Measurements from ENCODE around the gene RRN3. TPM values are rescaled to one million over a fixed set of nuclear protein-coding genes. Genes with fewer than 3 reads are reported as not detected.
"Not testable (repeated sequence)": the region's sequence is repeated elsewhere in the genome, so short reads cannot be mapped to it uniquely, and the experiment has no call there.

RRN3 gene
- polyA plus RNA-seq, 1 donor (not counting 4 experiments of a cell fraction or from before 2014, with no cell fraction given) = 60.3 TPM

DNA sequence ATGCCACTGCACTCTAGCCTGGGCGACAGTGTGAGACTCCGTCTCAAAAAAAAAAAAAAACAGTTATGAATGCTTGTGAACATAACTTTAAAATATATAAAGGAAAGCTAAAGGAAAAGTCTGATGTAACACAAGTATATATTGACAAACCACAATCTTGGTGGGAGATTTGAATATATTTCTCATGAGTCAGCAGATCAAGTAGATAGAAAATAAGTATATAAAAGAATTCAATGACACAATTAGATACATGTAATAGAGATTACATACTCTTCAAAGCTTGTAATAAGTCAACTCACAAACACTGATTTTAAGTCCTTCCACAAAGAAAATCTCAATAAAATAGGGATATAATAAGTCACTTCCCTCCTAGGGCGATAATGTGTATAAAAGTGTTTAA lies 78.4 kb downstream of the RRN3 start:
- DNase-seq (ENCODE audit: low read depth, low spot score); H3K79me2 ChIP-seq (ENCODE audit: control insufficient read depth, insufficient read depth, low read length); H3K4me3 ChIP-seq (ENCODE audit: control insufficient read depth in 2 of 3, extremely low read depth in 1 of 3, insufficient read depth in 2 of 3, low read depth in 1 of 3, low read length in 3 of 3); H3K9me1 ChIP-seq (ENCODE audit: control insufficient read depth, extremely low read depth, insufficient read depth, low read length); H3K27me3 ChIP-seq (ENCODE audit: control insufficient read depth, extremely low read depth, insufficient read depth, low read length); H4K20me1 ChIP-seq (ENCODE audit: control insufficient read depth, extremely low read depth, insufficient read depth, low read length); H3K9ac ChIP-seq (ENCODE audit: control insufficient read depth, extremely low read depth, insufficient read depth, low read length); H3K27ac ChIP-seq (ENCODE audit: control insufficient read depth, insufficient read depth, low read length); H3K9me3 ChIP-seq (ENCODE audit: control insufficient read depth, low read depth, low read length); FAIRE-seq; H3K4me2 ChIP-seq (ENCODE audit: control insufficient read depth, extremely low read depth, insufficient read depth, low read depth, low read length); H3K4me1 ChIP-seq (ENCODE audit: control insufficient read depth, extremely low read depth, insufficient read depth, low read length); H2AFZ ChIP-seq (ENCODE audit: control insufficient read depth, low read length); dilution Hi-C loops (cut with MboI; ENCODE audit: extremely low pct_ligation_motif_present, low sequenced_read_pairs): not testable (repeated sequence)
- H3K36me3 ChIP-seq (ENCODE audit: control insufficient read depth in 2 of 2, extremely low read depth in 1 of 2, insufficient read depth in 2 of 2, low read length in 2 of 2) = peaks cover 14 to 18% of the 10 kb centered on the region in 2 experiments

DNA sequence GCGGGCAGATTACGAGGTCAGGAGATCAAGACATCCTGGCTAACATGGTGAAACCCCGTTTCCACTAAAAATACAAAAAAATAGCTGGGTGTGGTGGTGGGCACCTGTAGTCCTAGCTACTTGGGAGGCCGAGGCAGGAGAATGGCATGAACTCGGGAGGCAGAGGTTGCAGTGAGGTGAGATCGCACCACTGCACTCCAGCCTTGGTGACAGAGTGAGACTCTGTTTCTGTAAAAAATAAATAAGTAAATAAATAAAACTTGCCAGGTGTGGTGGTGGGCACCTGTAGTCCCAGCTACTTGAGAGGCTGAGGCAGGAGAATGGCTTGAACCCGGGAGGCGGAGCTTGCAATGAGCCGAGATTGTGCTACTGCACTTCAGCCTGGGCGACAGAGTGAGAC lies 81.1 kb downstream of the RRN3 start:
- FAIRE-seq; H3K79me2 ChIP-seq (ENCODE audit: control insufficient read depth, insufficient read depth, low read length); H2AFZ ChIP-seq (ENCODE audit: control insufficient read depth, low read length); H3K4me1 ChIP-seq (ENCODE audit: control insufficient read depth, extremely low read depth, insufficient read depth, low read length); dilution Hi-C loops (cut with MboI; ENCODE audit: extremely low pct_ligation_motif_present, low sequenced_read_pairs); DNase-seq (ENCODE audit: low read depth, low spot score); H3K4me3 ChIP-seq (ENCODE audit: control insufficient read depth in 2 of 3, extremely low read depth in 1 of 3, insufficient read depth in 2 of 3, low read depth in 1 of 3, low read length in 3 of 3); H3K9me1 ChIP-seq (ENCODE audit: control insufficient read depth, extremely low read depth, insufficient read depth, low read length); H3K4me2 ChIP-seq (ENCODE audit: control insufficient read depth, extremely low read depth, insufficient read depth, low read depth, low read length); H3K9me3 ChIP-seq (ENCODE audit: control insufficient read depth, low read depth, low read length); H4K20me1 ChIP-seq (ENCODE audit: control insufficient read depth, extremely low read depth, insufficient read depth, low read length); H3K27me3 ChIP-seq (ENCODE audit: control insufficient read depth, extremely low read depth, insufficient read depth, low read length); H3K27ac ChIP-seq (ENCODE audit: control insufficient read depth, insufficient read depth, low read length); H3K9ac ChIP-seq (ENCODE audit: control insufficient read depth, extremely low read depth, insufficient read depth, low read length): not testable (repeated sequence)
- peaks cover 6 to 11% of the 10 kb centered on the region in 2 experiments for H3K36me3 ChIP-seq (ENCODE audit: control insufficient read depth in 2 of 2, extremely low read depth in 1 of 2, insufficient read depth in 2 of 2, low read length in 2 of 2)

Small RNA genes within 50 kb of the gene (small RNA-seq; reads per million reads assigned to genes)
- 0 reads per million in 3 experiments for gene MIR1972-1 (ENCODE audit: insufficient read length in 3 of 3, low read depth in 3 of 3, low replicate concordance in 1 of 3)

Other genes with a start within 250 kb of the RRN3 start
- gene NPIPA1, start 156.8 kb downstream of the RRN3 start, polyA plus RNA-seq = 37.2 to 46.0 TPM (median 41.6 TPM) in 3 replicates
- 57.9 to 70.7 TPM (median 67.0 TPM) in 3 replicates for gene PDXDC1, start 119.2 kb downstream of the RRN3 start, polyA plus RNA-seq
- 88.1 to 127 TPM (median 99.6 TPM) in 3 replicates for gene NTAN1, start 38.2 kb downstream of the RRN3 start, polyA plus RNA-seq

All from keratinocyte (primary cell).